Measurements from ENCODE around the gene ILDR2. TPM values are rescaled to one million over a fixed set of nuclear protein-coding genes. Genes with fewer than 3 reads are reported as not detected.

Gene ILDR2
- total and polyA plus RNA-seq, 10 of the 15 experiments (the other 5 are each of a cell fraction or from before 2014, with no cell fraction given): 0.05 to 5.3 (median 1.9) TPM

GRCh38 chr1:166988974-166989515, 13.7 kb upstream of the ILDR2 start, which contains the start of gene MAEL (continued):
- TF ChIP-seq, protein P1, sequence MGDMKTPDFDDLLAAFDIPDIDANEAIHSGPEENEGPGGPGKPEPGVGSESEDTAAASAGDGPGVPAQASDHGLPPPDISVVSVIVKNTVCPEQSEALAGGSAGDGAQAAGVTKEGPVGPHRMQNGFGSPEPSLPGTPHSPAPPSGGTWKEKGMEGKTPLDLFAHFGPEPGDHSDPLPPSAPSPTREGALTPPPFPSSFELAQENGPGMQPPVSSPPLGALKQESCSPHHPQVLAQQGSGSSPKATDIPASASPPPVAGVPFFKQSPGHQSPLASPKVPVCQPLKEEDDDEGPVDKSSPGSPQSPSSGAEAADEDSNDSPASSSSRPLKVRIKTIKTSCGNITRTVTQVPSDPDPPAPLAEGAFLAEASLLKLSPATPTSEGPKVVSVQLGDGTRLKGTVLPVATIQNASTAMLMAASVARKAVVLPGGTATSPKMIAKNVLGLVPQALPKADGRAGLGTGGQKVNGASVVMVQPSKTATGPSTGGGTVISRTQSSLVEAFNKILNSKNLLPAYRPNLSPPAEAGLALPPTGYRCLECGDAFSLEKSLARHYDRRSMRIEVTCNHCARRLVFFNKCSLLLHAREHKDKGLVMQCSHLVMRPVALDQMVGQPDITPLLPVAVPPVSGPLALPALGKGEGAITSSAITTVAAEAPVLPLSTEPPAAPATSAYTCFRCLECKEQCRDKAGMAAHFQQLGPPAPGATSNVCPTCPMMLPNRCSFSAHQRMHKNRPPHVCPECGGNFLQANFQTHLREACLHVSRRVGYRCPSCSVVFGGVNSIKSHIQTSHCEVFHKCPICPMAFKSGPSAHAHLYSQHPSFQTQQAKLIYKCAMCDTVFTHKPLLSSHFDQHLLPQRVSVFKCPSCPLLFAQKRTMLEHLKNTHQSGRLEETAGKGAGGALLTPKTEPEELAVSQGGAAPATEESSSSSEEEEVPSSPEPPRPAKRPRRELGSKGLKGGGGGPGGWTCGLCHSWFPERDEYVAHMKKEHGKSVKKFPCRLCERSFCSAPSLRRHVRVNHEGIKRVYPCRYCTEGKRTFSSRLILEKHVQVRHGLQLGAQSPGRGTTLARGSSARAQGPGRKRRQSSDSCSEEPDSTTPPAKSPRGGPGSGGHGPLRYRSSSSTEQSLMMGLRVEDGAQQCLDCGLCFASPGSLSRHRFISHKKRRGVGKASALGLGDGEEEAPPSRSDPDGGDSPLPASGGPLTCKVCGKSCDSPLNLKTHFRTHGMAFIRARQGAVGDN (IDR thresholded peaks at IDR 0.05): no peak
- TF ChIP-seq ATF7 (IDR thresholded peaks at IDR 0.05; ENCODE audit: low read depth): no peak
- TF ChIP-seq, protein P2, sequence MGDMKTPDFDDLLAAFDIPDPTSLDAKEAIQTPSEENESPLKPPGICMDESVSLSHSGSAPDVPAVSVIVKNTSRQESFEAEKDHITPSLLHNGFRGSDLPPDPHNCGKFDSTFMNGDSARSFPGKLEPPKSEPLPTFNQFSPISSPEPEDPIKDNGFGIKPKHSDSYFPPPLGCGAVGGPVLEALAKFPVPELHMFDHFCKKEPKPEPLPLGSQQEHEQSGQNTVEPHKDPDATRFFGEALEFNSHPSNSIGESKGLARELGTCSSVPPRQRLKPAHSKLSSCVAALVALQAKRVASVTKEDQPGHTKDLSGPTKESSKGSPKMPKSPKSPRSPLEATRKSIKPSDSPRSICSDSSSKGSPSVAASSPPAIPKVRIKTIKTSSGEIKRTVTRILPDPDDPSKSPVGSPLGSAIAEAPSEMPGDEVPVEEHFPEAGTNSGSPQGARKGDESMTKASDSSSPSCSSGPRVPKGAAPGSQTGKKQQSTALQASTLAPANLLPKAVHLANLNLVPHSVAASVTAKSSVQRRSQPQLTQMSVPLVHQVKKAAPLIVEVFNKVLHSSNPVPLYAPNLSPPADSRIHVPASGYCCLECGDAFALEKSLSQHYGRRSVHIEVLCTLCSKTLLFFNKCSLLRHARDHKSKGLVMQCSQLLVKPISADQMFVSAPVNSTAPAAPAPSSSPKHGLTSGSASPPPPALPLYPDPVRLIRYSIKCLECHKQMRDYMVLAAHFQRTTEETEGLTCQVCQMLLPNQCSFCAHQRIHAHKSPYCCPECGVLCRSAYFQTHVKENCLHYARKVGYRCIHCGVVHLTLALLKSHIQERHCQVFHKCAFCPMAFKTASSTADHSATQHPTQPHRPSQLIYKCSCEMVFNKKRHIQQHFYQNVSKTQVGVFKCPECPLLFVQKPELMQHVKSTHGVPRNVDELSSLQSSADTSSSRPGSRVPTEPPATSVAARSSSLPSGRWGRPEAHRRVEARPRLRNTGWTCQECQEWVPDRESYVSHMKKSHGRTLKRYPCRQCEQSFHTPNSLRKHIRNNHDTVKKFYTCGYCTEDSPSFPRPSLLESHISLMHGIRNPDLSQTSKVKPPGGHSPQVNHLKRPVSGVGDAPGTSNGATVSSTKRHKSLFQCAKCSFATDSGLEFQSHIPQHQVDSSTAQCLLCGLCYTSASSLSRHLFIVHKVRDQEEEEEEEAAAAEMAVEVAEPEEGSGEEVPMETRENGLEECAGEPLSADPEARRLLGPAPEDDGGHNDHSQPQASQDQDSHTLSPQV (IDR thresholded peaks at IDR 0.05): no peak
- no peak for TF ChIP-seq STAT1 (conservative IDR thresholded peaks at IDR 0.05)
- no peak for TF ChIP-seq ESRRA (IDR thresholded peaks at IDR 0.05; ENCODE audit: low read length)
